HEK293 (cell line): ENCODE measurements around the gene TSPAN9.

Experiments
- CTCF ChIA-PET: fragments of 350-600 bp; formaldehyde crosslinking; extraction: SDS; loops from one replicate; lab custom pipeline; 2021; ENCODE audit warnings: antibody characterized with exemption; lab: Yijun Ruan, JAX
- POLR2A ChIA-PET: fragments of 300-600 bp; formaldehyde crosslinking; extraction: SDS; loops from one replicate; lab custom pipeline; 2020; ENCODE audit warnings: antibody characterized with exemption, inconsistent platforms; lab: Yijun Ruan, JAX
- H3K27ac ChIP-seq: fragments of 200-500 bp; sonication (Bioruptor generic); 2 replicates; pipeline ENCODE4 v1.5.1; 2014; ENCODE audit warnings: low read depth, low read length, control low read depth, inconsistent platforms; ENCODE audit errors: extremely low read depth
- H3K36me3 ChIP-seq, 2 experiments: fragments of 200-500 bp in 1 of 2; sonication (Bioruptor generic) in 1 of 2; 1 replicate in 1 of 2; 2 replicates in 1 of 2; pipeline ENCODE4 v1.5.1; 2014 to 2017; ENCODE audit warnings: inconsistent platforms in 2 of 2, low read length in 2 of 2; ENCODE audit not compliant: control insufficient read depth in 2 of 2, insufficient read depth in 1 of 2
- H3K4me1 ChIP-seq: fragments of 200-500 bp; sonication (Bioruptor generic); 2 replicates; pipeline ENCODE4 v1.5.1; 2014; ENCODE audit warnings: mild to moderate bottlenecking, low read length, inconsistent platforms; ENCODE audit not compliant: control insufficient read depth, insufficient read depth
- H3K4me3 ChIP-seq: 2 replicates; pipeline ENCODE4 v1.5.1; 2011; ENCODE audit warnings: low read depth, mild to moderate bottlenecking, control low read depth, low read length, moderate library complexity
- H3K9me3 ChIP-seq: fragments of 200-500 bp; sonication (Bioruptor generic); 2 replicates; pipeline ENCODE4 v1.5.1; 2014; ENCODE audit warnings: low read depth, low read length, inconsistent platforms; ENCODE audit not compliant: control insufficient read depth, insufficient read depth
- SCRT1 ChIP-seq: fragments of 450-650 bp; formaldehyde crosslinking; IDR thresholded peaks from 2 replicates; pipeline ENCODE4 v1.5.1; 2016; ENCODE audit warnings: missing biosample characterization, missing genetic modification characterization, borderline replicate concordance
- TRIM28 ChIP-seq: IDR thresholded peaks from 2 replicates; pipeline ENCODE4 v1.6.1; 2011; ENCODE audit warnings: low read length, control low read depth, borderline replicate concordance
- ZBTB1 ChIP-seq: fragments of 450-650 bp; formaldehyde crosslinking; IDR thresholded peaks from 2 replicates; pipeline ENCODE4 v1.5.1; 2016; ENCODE audit warnings: missing biosample characterization, missing genetic modification characterization
- ZNF341 ChIP-seq: fragments of 450-650 bp; formaldehyde crosslinking; IDR thresholded peaks from 2 replicates; pipeline ENCODE4; 2016; ENCODE audit warnings: low read depth, missing biosample characterization, missing genetic modification characterization
- ZNF404 ChIP-seq: fragments of 450-650 bp; formaldehyde crosslinking; IDR thresholded peaks from 2 replicates; pipeline ENCODE4 v1.5.1; 2017; ENCODE audit warnings: missing biosample characterization, missing genetic modification characterization
- TF ChIP-seq, protein P1 (sequence below): fragments of 450-650 bp; formaldehyde crosslinking; conservative IDR thresholded peaks from 2 replicates; pipeline ENCODE4 v1.5.1; 2016; ENCODE audit warnings: low read depth, missing biosample characterization, missing genetic modification characterization
- TF ChIP-seq, protein P2 (sequence below): fragments of 450-650 bp; formaldehyde crosslinking; IDR thresholded peaks from 2 replicates; pipeline ENCODE4 v1.5.1; 2016; ENCODE audit warnings: missing biosample characterization, missing genetic modification characterization
- TF ChIP-seq, protein P3 (sequence below): fragments of 450-650 bp; formaldehyde crosslinking; IDR thresholded peaks from 2 replicates; pipeline ENCODE4 v1.5.1; 2016; ENCODE audit warnings: missing biosample characterization, missing genetic modification characterization
- TF ChIP-seq, protein P4 (sequence below): fragments of 450-650 bp; formaldehyde crosslinking; IDR thresholded peaks from 2 replicates; pipeline ENCODE4 v1.5.1; 2016; ENCODE audit warnings: missing biosample characterization, missing genetic modification characterization, borderline replicate concordance

The TSPAN9 gene

DNA sequence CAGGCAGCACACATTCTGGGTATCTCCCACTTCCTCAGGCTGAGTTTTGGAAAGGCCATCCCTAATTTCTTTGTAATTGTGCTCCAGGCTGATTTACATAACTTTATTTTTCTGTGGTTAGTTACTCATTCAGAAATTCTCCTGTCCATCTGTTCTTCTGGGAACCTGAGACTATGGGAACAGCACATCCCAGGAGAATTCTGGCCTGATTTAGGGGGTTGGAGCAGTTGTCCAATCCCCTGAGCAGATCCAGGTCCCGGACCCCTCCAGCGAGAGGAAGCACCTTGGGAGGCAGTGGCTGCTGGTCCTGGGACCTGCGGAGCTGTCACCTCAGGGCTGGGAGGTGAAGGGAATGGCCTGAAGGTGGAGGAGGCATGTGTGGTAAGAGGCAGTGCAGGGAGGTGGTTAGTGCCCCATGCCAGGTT lies 40.4 kb downstream of the TSPAN9 start:
- no peaks in the 10 kb centered on the region for H3K9me3 ChIP-seq
- ChIA-PET POLR2A (no interaction called here), CTCF (interaction anchor here (0.6 to 1.5 kb wide), 4 partner anchors 44 to 257 kb away, joined by 4 to 7 read pairs (median 4); no protein-coding TSS in a partner anchor)
- no peaks in the 10 kb centered on the region; a peak in 1 of 3 replicates for H3K36me3 ChIP-seq
- H3K4me1 ChIP-seq = peaks cover 3% of the 10 kb centered on the region; the same call in 1 of the 2 replicates
- H3K27ac ChIP-seq = no peak overlapping the region
- peak; percentile 64 for TF ChIP-seq ZNF341 (tag by site-specific recombination)
- TF ChIP-seq, protein P1, sequence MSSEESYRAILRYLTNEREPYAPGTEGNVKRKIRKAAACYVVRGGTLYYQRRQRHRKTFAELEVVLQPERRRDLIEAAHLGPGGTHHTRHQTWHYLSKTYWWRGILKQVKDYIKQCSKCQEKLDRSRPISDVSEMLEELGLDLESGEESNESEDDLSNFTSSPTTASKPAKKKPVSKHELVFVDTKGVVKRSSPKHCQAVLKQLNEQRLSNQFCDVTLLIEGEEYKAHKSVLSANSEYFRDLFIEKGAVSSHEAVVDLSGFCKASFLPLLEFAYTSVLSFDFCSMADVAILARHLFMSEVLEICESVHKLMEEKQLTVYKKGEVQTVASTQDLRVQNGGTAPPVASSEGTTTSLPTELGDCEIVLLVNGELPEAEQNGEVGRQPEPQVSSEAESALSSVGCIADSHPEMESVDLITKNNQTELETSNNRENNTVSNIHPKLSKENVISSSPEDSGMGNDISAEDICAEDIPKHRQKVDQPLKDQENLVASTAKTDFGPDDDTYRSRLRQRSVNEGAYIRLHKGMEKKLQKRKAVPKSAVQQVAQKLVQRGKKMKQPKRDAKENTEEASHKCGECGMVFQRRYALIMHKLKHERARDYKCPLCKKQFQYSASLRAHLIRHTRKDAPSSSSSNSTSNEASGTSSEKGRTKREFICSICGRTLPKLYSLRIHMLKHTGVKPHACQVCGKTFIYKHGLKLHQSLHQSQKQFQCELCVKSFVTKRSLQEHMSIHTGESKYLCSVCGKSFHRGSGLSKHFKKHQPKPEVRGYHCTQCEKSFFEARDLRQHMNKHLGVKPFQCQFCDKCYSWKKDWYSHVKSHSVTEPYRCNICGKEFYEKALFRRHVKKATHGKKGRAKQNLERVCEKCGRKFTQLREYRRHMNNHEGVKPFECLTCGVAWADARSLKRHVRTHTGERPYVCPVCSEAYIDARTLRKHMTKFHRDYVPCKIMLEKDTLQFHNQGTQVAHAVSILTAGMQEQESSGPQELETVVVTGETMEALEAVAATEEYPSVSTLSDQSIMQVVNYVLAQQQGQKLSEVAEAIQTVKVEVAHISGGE = no peak
- no peak for TF ChIP-seq SCRT1
- no peak overlapping the region for H3K4me3 ChIP-seq

DNA sequence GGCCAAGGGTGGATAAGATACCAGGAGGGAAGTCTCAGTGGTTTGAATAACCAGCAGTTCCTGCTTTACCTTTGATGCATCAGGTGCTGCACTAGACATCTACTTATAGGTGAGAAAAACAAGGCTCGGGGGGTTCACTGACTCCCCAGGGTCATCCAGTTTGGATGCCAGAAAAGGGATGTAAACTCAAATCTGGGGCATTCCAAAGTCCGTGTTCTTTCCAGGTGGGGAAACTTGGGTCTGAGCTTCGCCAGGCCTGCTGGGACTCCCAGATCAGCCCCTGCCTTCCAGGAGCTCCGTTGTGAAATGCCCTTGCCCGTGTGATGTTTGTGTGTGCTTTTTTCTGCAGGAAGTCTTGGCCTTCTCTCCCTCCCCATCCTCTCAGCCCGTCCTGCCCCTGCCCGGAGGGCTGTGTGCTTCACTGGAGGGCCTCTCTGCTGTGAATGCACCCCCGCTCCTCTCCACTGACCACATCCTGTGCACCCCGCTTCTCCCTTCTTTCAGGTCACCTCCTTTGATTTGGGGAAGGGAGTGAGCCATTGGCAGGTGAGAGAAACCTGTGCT lies 42.1 kb downstream of the TSPAN9 start:
- TF ChIP-seq, protein P2, sequence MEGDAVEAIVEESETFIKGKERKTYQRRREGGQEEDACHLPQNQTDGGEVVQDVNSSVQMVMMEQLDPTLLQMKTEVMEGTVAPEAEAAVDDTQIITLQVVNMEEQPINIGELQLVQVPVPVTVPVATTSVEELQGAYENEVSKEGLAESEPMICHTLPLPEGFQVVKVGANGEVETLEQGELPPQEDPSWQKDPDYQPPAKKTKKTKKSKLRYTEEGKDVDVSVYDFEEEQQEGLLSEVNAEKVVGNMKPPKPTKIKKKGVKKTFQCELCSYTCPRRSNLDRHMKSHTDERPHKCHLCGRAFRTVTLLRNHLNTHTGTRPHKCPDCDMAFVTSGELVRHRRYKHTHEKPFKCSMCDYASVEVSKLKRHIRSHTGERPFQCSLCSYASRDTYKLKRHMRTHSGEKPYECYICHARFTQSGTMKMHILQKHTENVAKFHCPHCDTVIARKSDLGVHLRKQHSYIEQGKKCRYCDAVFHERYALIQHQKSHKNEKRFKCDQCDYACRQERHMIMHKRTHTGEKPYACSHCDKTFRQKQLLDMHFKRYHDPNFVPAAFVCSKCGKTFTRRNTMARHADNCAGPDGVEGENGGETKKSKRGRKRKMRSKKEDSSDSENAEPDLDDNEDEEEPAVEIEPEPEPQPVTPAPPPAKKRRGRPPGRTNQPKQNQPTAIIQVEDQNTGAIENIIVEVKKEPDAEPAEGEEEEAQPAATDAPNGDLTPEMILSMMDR (tag by site-specific recombination) = no peak
- no peak for TF ChIP-seq ZNF404 (tag by site-specific recombination)
- Histone ChIP-seq H3K36me3 (no peaks in the 10 kb centered on the region), H3K9me3 (no peaks in the 10 kb centered on the region), H3K4me1 (peaks cover 3% of the 10 kb centered on the region; the same call in 1 of the 2 replicates), H3K27ac (no peak overlapping the region), H3K4me3 (no peak overlapping the region)
- ChIA-PET POLR2A (no interaction called here), CTCF (interaction anchor here (0.6 kb wide), 1 partner anchor 181 kb away, joined by 3 read pairs; no protein-coding TSS in a partner anchor)

DNA sequence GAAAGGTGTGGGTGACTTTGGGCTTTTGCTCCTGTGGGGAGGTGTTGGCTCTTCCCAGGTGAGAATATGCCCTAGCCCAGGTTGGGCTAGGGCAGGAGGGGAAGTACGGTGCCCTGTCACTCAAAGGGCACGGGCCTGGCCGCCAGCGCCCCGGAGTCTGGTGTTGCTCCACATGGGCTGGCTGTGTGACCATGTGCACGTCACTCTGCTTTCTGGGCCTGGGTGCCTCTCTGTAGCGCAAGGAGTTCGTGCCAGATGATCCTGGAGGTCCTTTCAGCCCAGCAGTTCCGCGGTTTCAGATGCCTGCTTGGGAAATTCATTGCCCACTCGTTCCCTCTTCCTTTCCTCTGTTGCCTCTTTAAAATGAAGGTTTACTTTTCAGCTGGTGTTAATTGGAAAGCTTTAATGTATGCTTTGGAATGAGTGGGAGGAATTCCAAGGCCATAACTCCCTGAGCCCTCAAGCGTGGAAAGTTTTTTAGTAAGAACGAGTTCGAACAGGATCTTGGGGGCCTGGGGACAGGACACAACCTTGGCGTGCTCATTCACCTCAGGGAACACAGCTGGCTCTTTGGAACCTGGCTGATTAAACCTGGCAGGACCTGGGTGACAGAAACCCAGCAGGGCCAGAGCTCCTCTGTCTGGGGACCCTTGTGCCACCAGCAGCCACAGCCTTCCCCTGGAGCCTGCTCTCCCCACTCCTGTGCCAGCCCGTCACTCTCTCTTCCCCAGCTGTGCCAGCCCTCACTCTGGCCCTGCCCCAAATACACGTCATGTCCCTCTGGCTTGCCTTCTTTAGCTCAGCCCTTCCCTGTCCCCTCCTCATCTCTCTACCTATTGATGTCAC lies 42.8 kb downstream of the TSPAN9 start:
- H3K36me3 ChIP-seq = no peaks in the 10 kb centered on the region
- POLR2A ChIA-PET = no interaction called here
- H3K27ac ChIP-seq = no peak overlapping the region
- TF ChIP-seq, protein P3, sequence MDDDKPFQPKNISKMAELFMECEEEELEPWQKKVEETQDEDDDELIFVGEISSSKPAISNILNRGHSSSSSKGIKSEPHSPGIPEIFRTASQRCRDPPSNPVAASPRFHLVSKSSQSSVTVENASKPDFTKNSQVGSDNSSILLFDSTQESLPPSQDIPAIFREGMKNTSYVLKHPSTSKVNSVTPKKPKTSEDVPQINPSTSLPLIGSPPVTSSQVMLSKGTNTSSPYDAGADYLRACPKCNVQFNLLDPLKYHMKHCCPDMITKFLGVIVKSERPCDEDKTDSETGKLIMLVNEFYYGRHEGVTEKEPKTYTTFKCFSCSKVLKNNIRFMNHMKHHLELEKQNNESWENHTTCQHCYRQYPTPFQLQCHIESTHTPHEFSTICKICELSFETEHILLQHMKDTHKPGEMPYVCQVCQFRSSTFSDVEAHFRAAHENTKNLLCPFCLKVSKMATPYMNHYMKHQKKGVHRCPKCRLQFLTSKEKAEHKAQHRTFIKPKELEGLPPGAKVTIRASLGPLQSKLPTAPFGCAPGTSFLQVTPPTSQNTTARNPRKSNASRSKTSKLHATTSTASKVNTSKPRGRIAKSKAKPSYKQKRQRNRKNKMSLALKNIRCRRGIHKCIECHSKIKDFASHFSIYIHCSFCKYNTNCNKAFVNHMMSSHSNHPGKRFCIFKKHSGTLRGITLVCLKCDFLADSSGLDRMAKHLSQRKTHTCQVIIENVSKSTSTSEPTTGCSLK (tag by site-specific recombination) = no peak
- TF ChIP-seq, protein P4, sequence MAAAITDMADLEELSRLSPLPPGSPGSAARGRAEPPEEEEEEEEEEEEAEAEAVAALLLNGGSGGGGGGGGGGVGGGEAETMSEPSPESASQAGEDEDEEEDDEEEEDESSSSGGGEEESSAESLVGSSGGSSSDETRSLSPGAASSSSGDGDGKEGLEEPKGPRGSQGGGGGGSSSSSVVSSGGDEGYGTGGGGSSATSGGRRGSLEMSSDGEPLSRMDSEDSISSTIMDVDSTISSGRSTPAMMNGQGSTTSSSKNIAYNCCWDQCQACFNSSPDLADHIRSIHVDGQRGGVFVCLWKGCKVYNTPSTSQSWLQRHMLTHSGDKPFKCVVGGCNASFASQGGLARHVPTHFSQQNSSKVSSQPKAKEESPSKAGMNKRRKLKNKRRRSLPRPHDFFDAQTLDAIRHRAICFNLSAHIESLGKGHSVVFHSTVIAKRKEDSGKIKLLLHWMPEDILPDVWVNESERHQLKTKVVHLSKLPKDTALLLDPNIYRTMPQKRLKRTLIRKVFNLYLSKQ (tag by site-specific recombination) = no peak
- no peak for TF ChIP-seq TRIM28
- no peak for TF ChIP-seq ZBTB1
- H3K4me3 ChIP-seq = no peak overlapping the region
- CTCF ChIA-PET = interaction anchor here (0.6 to 1.0 kb wide), 2 partner anchors 9 to 181 kb away, joined by 3 to 4 read pairs; no protein-coding TSS in a partner anchor
- H3K9me3 ChIP-seq = no peaks in the 10 kb centered on the region
- peaks cover 3% of the 10 kb centered on the region; the same call in 1 of the 2 replicates for H3K4me1 ChIP-seq
